ENCODE results near the gene GP1BB. TPM values are rescaled to one million over a fixed set of nuclear protein-coding genes. Genes with fewer than 3 reads are reported as not detected.

Gene GP1BB
- total and polyA plus RNA-seq, 2 donors (not counting 3 experiments of a cell fraction or from before 2014, with no cell fraction given): 1.7 to 6.2 TPM

DNA sequence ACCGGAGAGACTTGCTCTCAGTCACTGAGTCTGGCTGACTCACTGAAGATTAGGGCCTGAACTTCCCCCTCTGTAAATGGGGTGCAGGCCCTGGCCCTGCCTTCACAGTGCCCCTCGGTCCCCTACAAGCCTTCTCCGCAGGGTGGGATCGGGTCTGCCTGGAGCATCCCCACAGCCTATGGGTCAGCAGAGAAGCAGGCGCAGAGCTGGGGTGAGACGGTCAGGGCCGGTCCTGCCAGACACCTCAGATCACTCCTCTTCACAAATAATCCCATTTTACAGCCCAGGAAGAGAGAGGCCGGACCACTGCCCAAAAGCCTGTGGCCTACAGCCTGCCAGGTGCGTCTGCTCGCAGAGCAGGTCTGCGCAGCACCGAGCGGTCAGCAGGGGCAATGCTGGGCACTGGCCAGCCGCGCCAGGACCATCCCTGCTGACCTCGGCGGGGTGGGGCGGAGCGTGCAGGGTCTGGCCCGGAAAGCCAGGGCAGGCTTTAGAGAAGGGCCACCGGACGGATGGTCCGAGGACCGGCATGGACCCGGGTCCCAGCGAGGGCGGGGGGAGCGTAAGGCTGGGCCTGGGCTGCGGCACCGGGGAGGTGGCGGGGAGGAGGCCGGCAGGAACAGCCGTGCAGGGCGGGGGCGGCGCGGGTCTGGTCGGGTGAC lies 9.6 kb upstream of the GP1BB start:
- no peak overlapping the region for H3K9ac ChIP-seq (replicated peaks; ENCODE audit: extremely low read depth, insufficient read depth, low read length)
- CTCF ChIA-PET: no interaction called here

More for the DNA sequence above, 9.6 kb upstream of the GP1BB start:
- peak overlapping the region; percentile 25 for H3K4me2 ChIP-seq (ENCODE audit: insufficient read depth, low read length)
- no peaks in the 10 kb centered on the region for H4K20me1 ChIP-seq (replicated peaks; ENCODE audit: control insufficient read depth, extremely low read depth, insufficient read depth, low read length)
- H3K79me2 ChIP-seq (ENCODE audit: control insufficient read depth, insufficient read depth, low read length): no peaks in the 10 kb centered on the region
- H3K4me3 ChIP-seq (replicated peaks in 1 of 3; ENCODE audit: insufficient read depth in 1 of 3, low read depth in 1 of 3, low read length in 3 of 3): peak overlapping the region in 2 of 3 experiments; percentile 20 to 69
- no peaks in the 10 kb centered on the region for H3K36me3 ChIP-seq (ENCODE audit: control insufficient read depth in 2 of 2, extremely low read depth in 1 of 2, insufficient read depth in 2 of 2, low read length in 2 of 2)
- H3K9me3 ChIP-seq (replicated peaks; ENCODE audit: control insufficient read depth, insufficient read depth, low read length): no peaks in the 10 kb centered on the region
- H3K27ac ChIP-seq (ENCODE audit: insufficient read depth, low read depth, low read length): no peak overlapping the region
- no peaks in the 10 kb centered on the region for H3K9me1 ChIP-seq (replicated peaks; ENCODE audit: control insufficient read depth, extremely low read depth, insufficient read depth, low read length)
- POLR2A ChIA-PET: no interaction called here
- peak overlapping the region; percentile 91 for H2AFZ ChIP-seq (ENCODE audit: low read depth, low read length)
- no TSS peak for BruUV-seq (replicated peaks)
- H3K27me3 ChIP-seq (ENCODE audit: control insufficient read depth in 2 of 2, insufficient read depth in 2 of 2, low read length in 2 of 2): no peaks in the 10 kb centered on the region
- peaks cover 18% of the 10 kb centered on the region for H3K4me1 ChIP-seq (ENCODE audit: control insufficient read depth, extremely low read depth, insufficient read depth, low read length)
- dilution Hi-C loops (cut with MboI; ENCODE audit: extremely low pct_ligation_motif_present, low sequenced_read_pairs) (no loop called here), intact Hi-C loops (cut with micrococcal nuclease) (loop anchor here (10.0 kb wide), 1 partner anchor 239 kb away; the partner anchor contains the start of genes CDC45 and UFD1)
- DNase-seq (ENCODE audit: low read depth, low spot score): no peak
- no peak for TF ChIP-seq POLR2AphosphoS5 (IDR thresholded peaks at IDR 0.05; ENCODE audit: insufficient read depth, low read depth, low read length)
- TF ChIP-seq MYC (IDR thresholded peaks at IDR 0.05; ENCODE audit: low read depth, low read length): no peak
- no peak for TF ChIP-seq FOS (IDR thresholded peaks at IDR 0.05; ENCODE audit: borderline replicate concordance, insufficient read depth, low read length)
- no peak for TF ChIP-seq EZH2 (IDR thresholded peaks at IDR 0.05; ENCODE audit: borderline replicate concordance, low read depth, low read length, severe bottlenecking)
- TF ChIP-seq, protein P1, sequence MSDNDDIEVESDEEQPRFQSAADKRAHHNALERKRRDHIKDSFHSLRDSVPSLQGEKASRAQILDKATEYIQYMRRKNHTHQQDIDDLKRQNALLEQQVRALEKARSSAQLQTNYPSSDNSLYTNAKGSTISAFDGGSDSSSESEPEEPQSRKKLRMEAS (IDR thresholded peaks at IDR 0.05; ENCODE audit: insufficient read depth, insufficient read length): no peak
- TF ChIP-seq POLR2A (IDR thresholded peaks at IDR 0.05; ENCODE audit: low read depth, low read length): no peak
- no peak for TF ChIP-seq GATA2 (IDR thresholded peaks at IDR 0.05; ENCODE audit: insufficient read depth, insufficient read length, low read depth, low read length)
- TF ChIP-seq JUN (IDR thresholded peaks at IDR 0.05; ENCODE audit: borderline replicate concordance, insufficient read depth, insufficient read length, low read depth): no peak
- TF ChIP-seq, protein P2, sequence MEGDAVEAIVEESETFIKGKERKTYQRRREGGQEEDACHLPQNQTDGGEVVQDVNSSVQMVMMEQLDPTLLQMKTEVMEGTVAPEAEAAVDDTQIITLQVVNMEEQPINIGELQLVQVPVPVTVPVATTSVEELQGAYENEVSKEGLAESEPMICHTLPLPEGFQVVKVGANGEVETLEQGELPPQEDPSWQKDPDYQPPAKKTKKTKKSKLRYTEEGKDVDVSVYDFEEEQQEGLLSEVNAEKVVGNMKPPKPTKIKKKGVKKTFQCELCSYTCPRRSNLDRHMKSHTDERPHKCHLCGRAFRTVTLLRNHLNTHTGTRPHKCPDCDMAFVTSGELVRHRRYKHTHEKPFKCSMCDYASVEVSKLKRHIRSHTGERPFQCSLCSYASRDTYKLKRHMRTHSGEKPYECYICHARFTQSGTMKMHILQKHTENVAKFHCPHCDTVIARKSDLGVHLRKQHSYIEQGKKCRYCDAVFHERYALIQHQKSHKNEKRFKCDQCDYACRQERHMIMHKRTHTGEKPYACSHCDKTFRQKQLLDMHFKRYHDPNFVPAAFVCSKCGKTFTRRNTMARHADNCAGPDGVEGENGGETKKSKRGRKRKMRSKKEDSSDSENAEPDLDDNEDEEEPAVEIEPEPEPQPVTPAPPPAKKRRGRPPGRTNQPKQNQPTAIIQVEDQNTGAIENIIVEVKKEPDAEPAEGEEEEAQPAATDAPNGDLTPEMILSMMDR (IDR thresholded peaks at IDR 0.05; ENCODE audit: extremely low read depth in 1 of 2, insufficient read depth in 1 of 2, low read depth in 1 of 2, low read length in 2 of 2): peak in 1 of 2 donors; percentile 6
- peak; percentile 40 for FAIRE-seq

Measured in endothelial cell of umbilical vein (primary cell).